NOMO-1 treated with DMSO at 0.1 percent for 48 hours (cell line): ENCODE data around the gene SSRP1.
"Not testable (repeated sequence)": the region's sequence is repeated elsewhere in the genome, so short reads cannot be mapped to it uniquely, and the experiment has no call there.

Experiments
- DNase-seq: peaks from one replicate; lab custom pipeline; 2025; ENCODE audit not compliant: unreplicated experiment; lab: John Stamatoyannopoulos, UW

SSRP1 gene

GRCh38 chr11:57335343-57336110, at the start of gene SSRP1:
SSRP1 (minus strand) TSS chr11:57335892; CDS start chr11:57335121, 771 bp downstream.
- peak; percentile 82 for DNase-seq

GRCh38 chr11:57380975-57381374, 45.3 kb upstream of the SSRP1 start, which contains the start of gene PRG3:
PRG3 (minus strand) TSS chr11:57381150; CDS start chr11:57380708, 442 bp downstream.
- DNase-seq = no peak

- DNase-seq = no peak
Observed at GRCh38 chr11:57379732-57380131, 44.0 kb upstream of the SSRP1 start.

GRCh38 chr11:57378186-57378585, 42.5 kb upstream of the SSRP1 start:
- no peak for DNase-seq

GRCh38 chr11:57377107-57377506, 41.4 kb upstream of the SSRP1 start:
- DNase-seq = no peak

GRCh38 chr11:57376095-57377090, 40.7 kb upstream of the SSRP1 start:
- no peak for DNase-seq

- no peak for DNase-seq
Observed at GRCh38 chr11:57375490-57375889, 39.8 kb upstream of the SSRP1 start.

GRCh38 chr11:57374966-57375365, 39.3 kb upstream of the SSRP1 start:
- no peak for DNase-seq

- no peak for DNase-seq
Observed at GRCh38 chr11:57373146-57373545, 37.5 kb upstream of the SSRP1 start.

GRCh38 chr11:57370941-57371340, 35.2 kb upstream of the SSRP1 start:
- no peak for DNase-seq

- no peak for DNase-seq
Observed at GRCh38 chr11:57370251-57370650, 34.6 kb upstream of the SSRP1 start.

- DNase-seq = no peak
Observed at GRCh38 chr11:57368845-57369232, 33.1 kb upstream of the SSRP1 start.

- DNase-seq = no peak
Observed at GRCh38 chr11:57368106-57368844, 32.6 kb upstream of the SSRP1 start.

GRCh38 chr11:57364851-57365660, 29.4 kb upstream of the SSRP1 start:
- no peak for DNase-seq

- DNase-seq = no peak
Observed at GRCh38 chr11:57363131-57364080, 27.7 kb upstream of the SSRP1 start.

GRCh38 chr11:57361926-57362325, 26.2 kb upstream of the SSRP1 start:
- DNase-seq = no peak

- DNase-seq = not testable (repeated sequence)
Observed at GRCh38 chr11:57361420-57361819, 25.7 kb upstream of the SSRP1 start.

- no peak for DNase-seq
Observed at GRCh38 chr11:57360991-57361390, 25.3 kb upstream of the SSRP1 start.
